ENCODE measurements around the gene MRPL9.

DNA sequence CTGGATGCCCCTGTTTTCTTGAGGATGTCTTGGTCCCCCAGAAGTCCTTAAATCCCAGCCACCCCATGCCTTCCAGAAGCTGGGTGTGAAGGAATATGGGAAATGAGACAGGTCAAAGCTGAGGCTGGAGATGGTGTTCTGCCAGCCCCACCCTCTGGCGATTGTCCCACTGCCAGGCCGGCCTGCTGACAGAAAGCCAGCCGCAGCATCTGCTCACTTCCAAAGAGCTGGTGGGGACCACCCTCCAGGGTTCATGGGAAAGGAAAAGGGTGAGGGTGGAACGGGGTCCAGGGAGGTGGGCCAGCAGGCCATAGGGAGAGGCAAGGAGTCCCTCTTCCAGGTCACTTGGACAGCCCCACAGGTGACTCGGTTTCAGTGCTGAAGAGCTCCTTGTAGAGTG lies 43.8 kb upstream of the MRPL9 start:
- no peak for TF ChIP-seq CTCF (IDR thresholded peaks at IDR 0.05 in 8 of 11, conservative IDR thresholded peaks at IDR 0.05 in 3 of 11)
- no peak for TF ChIP-seq POLR2A (IDR thresholded peaks at IDR 0.05)
- no peak for TF ChIP-seq POLR2AphosphoS5 (IDR thresholded peaks at IDR 0.05)
